Prostate gland (tissue), 2 donors: ENCODE data around the gene DDOST.
"Not testable (repeated sequence)": the region's sequence is repeated elsewhere in the genome, so short reads cannot be mapped to it uniquely, and the experiment has no call there.

Source experiments
- POLR2A ChIP-seq: fragments of 450-650 bp; IDR thresholded peaks from one replicate; pipeline ENCODE4 v1.6.1; 2016; ENCODE audit warnings: antibody characterized with exemption, mild to moderate bottlenecking
- POLR2AphosphoS5 ChIP-seq: sonication (generic); formaldehyde crosslinking; IDR thresholded peaks from one replicate; pipeline ENCODE4 v1.6.1; 2017; ENCODE audit warnings: antibody characterized with exemption
- TF ChIP-seq, protein P1 (sequence below), 4 experiments: fragments of 200-600 bp in 2 of 4; fragments of 450-650 bp in 2 of 4; sonication (generic) in 2 of 4; IDR thresholded peaks; 1 replicate in 3 of 4; 2 replicates in 1 of 4; pipeline ENCODE4 v1.5.1; 2016 to 2019; ENCODE audit warnings: antibody characterized with exemption in 4 of 4, mild to moderate bottlenecking in 2 of 4, moderate library complexity in 2 of 4

DNA sequence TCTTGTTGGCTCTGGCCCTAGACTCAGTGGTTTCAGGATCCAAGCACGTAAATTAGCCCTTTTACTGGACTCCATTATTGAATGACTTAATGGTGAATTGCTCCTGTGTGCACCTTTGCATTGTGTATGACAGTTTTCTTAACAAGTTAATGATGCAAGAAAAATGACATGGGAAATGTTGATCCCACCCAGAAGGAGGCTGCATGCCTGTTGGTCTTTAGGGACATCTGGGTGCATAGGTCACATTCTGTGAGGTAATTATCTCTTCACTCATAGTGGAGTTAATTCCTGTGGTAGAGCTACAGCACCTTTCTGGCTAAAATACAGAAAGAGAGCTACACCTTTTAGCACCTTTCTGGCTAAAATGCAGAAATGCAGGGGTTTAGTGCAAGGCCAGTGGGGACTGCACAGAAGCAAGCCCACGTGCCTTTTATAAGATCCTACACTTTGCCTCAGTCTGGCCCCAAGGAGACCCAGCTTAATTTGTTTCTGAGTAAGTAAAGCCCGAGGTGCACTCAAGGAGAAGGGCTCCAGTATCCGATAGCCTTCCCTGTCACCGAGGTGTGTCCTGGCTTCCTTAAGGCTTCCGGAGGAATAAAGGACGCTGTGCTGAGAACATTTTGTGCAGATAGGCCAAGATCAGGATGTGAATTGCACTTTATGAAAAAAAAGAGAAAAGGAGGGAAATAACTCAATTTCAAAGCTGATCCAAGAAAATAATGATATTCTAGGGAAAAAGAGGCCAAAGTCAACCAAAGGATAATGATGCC lies 54.2 kb downstream of the DDOST start:
- TF ChIP-seq, protein P1, sequence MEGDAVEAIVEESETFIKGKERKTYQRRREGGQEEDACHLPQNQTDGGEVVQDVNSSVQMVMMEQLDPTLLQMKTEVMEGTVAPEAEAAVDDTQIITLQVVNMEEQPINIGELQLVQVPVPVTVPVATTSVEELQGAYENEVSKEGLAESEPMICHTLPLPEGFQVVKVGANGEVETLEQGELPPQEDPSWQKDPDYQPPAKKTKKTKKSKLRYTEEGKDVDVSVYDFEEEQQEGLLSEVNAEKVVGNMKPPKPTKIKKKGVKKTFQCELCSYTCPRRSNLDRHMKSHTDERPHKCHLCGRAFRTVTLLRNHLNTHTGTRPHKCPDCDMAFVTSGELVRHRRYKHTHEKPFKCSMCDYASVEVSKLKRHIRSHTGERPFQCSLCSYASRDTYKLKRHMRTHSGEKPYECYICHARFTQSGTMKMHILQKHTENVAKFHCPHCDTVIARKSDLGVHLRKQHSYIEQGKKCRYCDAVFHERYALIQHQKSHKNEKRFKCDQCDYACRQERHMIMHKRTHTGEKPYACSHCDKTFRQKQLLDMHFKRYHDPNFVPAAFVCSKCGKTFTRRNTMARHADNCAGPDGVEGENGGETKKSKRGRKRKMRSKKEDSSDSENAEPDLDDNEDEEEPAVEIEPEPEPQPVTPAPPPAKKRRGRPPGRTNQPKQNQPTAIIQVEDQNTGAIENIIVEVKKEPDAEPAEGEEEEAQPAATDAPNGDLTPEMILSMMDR (IDR thresholded peaks at IDR 0.05), result not testable (repeated sequence)
- not testable (repeated sequence) for TF ChIP-seq POLR2AphosphoS5, POLR2A
